GM23338 (cell line): ENCODE measurements around the gene NLN. TPM values are rescaled to one million over a fixed set of nuclear protein-coding genes. Genes with fewer than 3 reads are reported as not detected.

Experiments
- ATAC-seq: fragments of 200-7000 bp; cut with Tn5 transposase; 3 replicates; pipeline ENCODE4 v1.9.1; 2020
- DNase-seq: peaks from one replicate; pipeline ENCODE4 v3.0.0-alpha.2; 2015; ENCODE audit warnings: low spot score
- H2AFZ ChIP-seq: fragments of 200-600 bp; sonication (generic); 2 replicates; pipeline ENCODE4 v1.8.0; 2016; ENCODE audit warnings: antibody characterized with exemption, mild to moderate bottlenecking, moderate library complexity
- H3F3A ChIP-seq: fragments of 200-600 bp; sonication (generic); replicated peaks from 2 replicates; pipeline ENCODE4 v1.8.0; 2017; ENCODE audit warnings: antibody characterized with exemption, mixed run types, low read depth
- H3K27ac ChIP-seq: fragments of 200-600 bp; sonication (generic); 2 replicates; pipeline ENCODE4 v1.6.1; 2016; ENCODE audit warnings: low read depth
- H3K27me3 ChIP-seq: fragments of 200-600 bp; sonication (generic); 2 replicates; pipeline ENCODE4 v1.8.0; 2016; ENCODE audit warnings: mild to moderate bottlenecking, mixed run types, moderate library complexity; ENCODE audit not compliant: insufficient read depth
- H3K36me3 ChIP-seq: fragments of 200-600 bp; sonication (generic); 2 replicates; pipeline ENCODE4 v1.8.0; 2016; ENCODE audit warnings: mild to moderate bottlenecking; ENCODE audit not compliant: insufficient read depth
- H3K4me1 ChIP-seq: fragments of 200-600 bp; sonication (generic); 2 replicates; pipeline ENCODE4 v1.8.0; 2016; ENCODE audit warnings: mild to moderate bottlenecking, moderate library complexity; ENCODE audit not compliant: insufficient read depth
- H3K4me2 ChIP-seq: fragments of 200-600 bp; sonication (generic); 2 replicates; pipeline ENCODE4 v1.7.1; 2017; ENCODE audit warnings: mixed run types
- H3K4me3 ChIP-seq: fragments of 200-600 bp; sonication (generic); 2 replicates; pipeline ENCODE4 v1.6.1; 2016; ENCODE audit warnings: mixed run types
- H3K79me2 ChIP-seq: fragments of 200-600 bp; sonication (generic); replicated peaks from 2 replicates; pipeline ENCODE4 v1.8.0; 2017; ENCODE audit warnings: mild to moderate bottlenecking; ENCODE audit not compliant: insufficient read depth
- H3K9me2 ChIP-seq: fragments of 200-600 bp; sonication (generic); 2 replicates; pipeline ENCODE4 v1.8.0; 2017; ENCODE audit not compliant: insufficient read depth
- H4K20me1 ChIP-seq: fragments of 200-600 bp; sonication (generic); replicated peaks from 2 replicates; pipeline ENCODE4 v1.8.0; 2017; ENCODE audit warnings: mild to moderate bottlenecking; ENCODE audit not compliant: insufficient read depth
- H3K27ac Mint-ChIP-seq: 2 replicates; pipeline ENCODE4 v1.8.0; 2020; ENCODE audit warnings: inconsistent platforms, mild to moderate bottlenecking, moderate library complexity, mixed read lengths
- H3K27me3 Mint-ChIP-seq: 3 replicates; pipeline ENCODE4 v1.8.0; 2022; ENCODE audit warnings: low read depth, mild to moderate bottlenecking, moderate library complexity, mixed read lengths, inconsistent platforms; ENCODE audit not compliant: insufficient read depth, poor library complexity
- H3K36me3 Mint-ChIP-seq: 3 replicates; pipeline ENCODE4 v1.8.0; 2021; ENCODE audit warnings: low read depth, mild to moderate bottlenecking, inconsistent platforms, moderate library complexity, mixed read lengths
- H3K4me1 Mint-ChIP-seq: 3 replicates; pipeline ENCODE4 v1.8.0; 2020; ENCODE audit warnings: mild to moderate bottlenecking, inconsistent platforms, mixed read lengths
- H3K4me3 Mint-ChIP-seq: 3 replicates; pipeline ENCODE4 v1.8.0; 2021; ENCODE audit warnings: moderate library complexity, mild to moderate bottlenecking, inconsistent platforms, mixed read lengths
- H3K9me3 Mint-ChIP-seq: 3 replicates; pipeline ENCODE4 v1.8.0; 2020; ENCODE audit warnings: moderate library complexity, mild to moderate bottlenecking, inconsistent platforms, mixed read lengths
- CTCF ChIP-seq, 2 experiments: fragments of 200-600 bp in 1 of 2; sonication (generic) in 1 of 2; conservative IDR thresholded peaks; 2 replicates each; pipeline versions ENCODE4 v1.5.1 to v1.6.1; 2016 to 2017; ENCODE audit warnings: antibody characterized with exemption in 2 of 2, low read depth in 2 of 2, mild to moderate bottlenecking in 2 of 2, moderate library complexity in 1 of 2
- EZH2 ChIP-seq: fragments of 200-600 bp; sonication (generic); IDR thresholded peaks from one replicate; pipeline ENCODE4 v1.8.0; 2017; ENCODE audit warnings: antibody characterized with exemption, mild to moderate bottlenecking, low read depth; ENCODE audit not compliant: unreplicated experiment
- EZH2phosphoT487 ChIP-seq: fragments of 200-600 bp; sonication (generic); IDR thresholded peaks from one replicate; pipeline ENCODE4 v1.8.1; 2018; ENCODE audit warnings: antibody characterized with exemption; ENCODE audit not compliant: unreplicated experiment
- JUNB ChIP-seq: IDR thresholded peaks from one replicate; pipeline ENCODE4 v1.6.1; 2016; ENCODE audit warnings: antibody characterized with exemption; ENCODE audit not compliant: unreplicated experiment
- NANOG ChIP-seq: IDR thresholded peaks from 2 replicates; pipeline ENCODE4 v1.6.1; 2016; ENCODE audit warnings: antibody characterized with exemption, borderline replicate concordance
- POLR2AphosphoS5 ChIP-seq: IDR thresholded peaks from 2 replicates; pipeline ENCODE4 v1.6.1; 2016; ENCODE audit warnings: antibody characterized with exemption, low read depth
- REST ChIP-seq: IDR thresholded peaks from one replicate; pipeline ENCODE4 v1.6.1; 2018; ENCODE audit warnings: antibody characterized with exemption; ENCODE audit not compliant: unreplicated experiment
- ZNF114 ChIP-seq: fragments of 250-450 bp; sonication (Bioruptor Pico); IDR thresholded peaks from 2 replicates; pipeline ENCODE4 v1.5.0; 2020; ENCODE audit warnings: mild to moderate bottlenecking, moderate library complexity
- ZNF331 ChIP-seq: fragments of 250-450 bp; sonication (Bioruptor Pico); IDR thresholded peaks from 2 replicates; pipeline ENCODE4 v1.5.0; 2020; ENCODE audit warnings: low read depth, mild to moderate bottlenecking, moderate library complexity
- polyA plus RNA-seq: library from polyadenylated mRNA; unstranded; fragments of >200 nt; fragmentation: Nextera tagmentation; extraction: Ambion mirVana; gene quantifications from 2 replicates; pipeline ENCODE4 v1.2.1, GENCODE V29; 2016
- total RNA-seq: library from RNA; depleted of rRNA; stranded (reverse); fragments of >200 nt; shearing (Covaris generic); gene quantifications from 2 replicates; pipeline ENCODE4 v1.2.3, GENCODE V29; 2014
- TF ChIP-seq, protein P1 (sequence below): fragments of 250-450 bp; sonication (Bioruptor Pico); IDR thresholded peaks from 2 replicates; pipeline ENCODE4 v1.5.0; 2020; ENCODE audit warnings: mild to moderate bottlenecking, moderate library complexity

The NLN gene
- total and polyA plus RNA-seq, 2 experiments from 2014 or later: 56.4 to 168 TPM

- Histone ChIP-seq H3K4me1 (peaks cover 5% of the 10 kb centered on the region; the same call in 1 of the 2 replicates), H3K36me3 (no peaks in the 10 kb centered on the region), H3K9me2 (no peaks in the 10 kb centered on the region), H3K27ac (peak overlapping the region; percentile 43; the same call in 1 of the 2 replicates), H3K4me2 (no peak overlapping the region), H4K20me1 (peaks cover 59% of the 10 kb centered on the region), H2AFZ (no peak overlapping the region), H3K4me3 (no peak overlapping the region), H3K27me3 (no peaks in the 10 kb centered on the region), H3K79me2 (peaks cover 100% of the 10 kb centered on the region), H3F3A (no peaks in the 10 kb centered on the region)
- H3K4me1 Mint-ChIP-seq: peaks cover 13% of the 10 kb centered on the region; the same call in 2 of the 3 replicates
- peak; percentile 48; the same call in 2 of the 3 replicates for ATAC-seq
- peaks cover 2% of the 10 kb centered on the region for H3K27me3 Mint-ChIP-seq
- H3K27ac Mint-ChIP-seq: no peak overlapping the region
- H3K9me3 Mint-ChIP-seq: no peaks in the 10 kb centered on the region
- peaks cover 23% of the 10 kb centered on the region for H3K36me3 Mint-ChIP-seq
- peak; percentile 24 for DNase-seq
- H3K4me3 Mint-ChIP-seq: no peak overlapping the region
- no peak for TF ChIP-seq POLR2AphosphoS5
- no peak for TF ChIP-seq CTCF (conservative IDR thresholded peaks at IDR 0.05; ENCODE audit: low read depth in 2 of 2)
Observed at GRCh38 chr5:65749956-65750355, 28.0 kb downstream of the NLN start.

DNA sequence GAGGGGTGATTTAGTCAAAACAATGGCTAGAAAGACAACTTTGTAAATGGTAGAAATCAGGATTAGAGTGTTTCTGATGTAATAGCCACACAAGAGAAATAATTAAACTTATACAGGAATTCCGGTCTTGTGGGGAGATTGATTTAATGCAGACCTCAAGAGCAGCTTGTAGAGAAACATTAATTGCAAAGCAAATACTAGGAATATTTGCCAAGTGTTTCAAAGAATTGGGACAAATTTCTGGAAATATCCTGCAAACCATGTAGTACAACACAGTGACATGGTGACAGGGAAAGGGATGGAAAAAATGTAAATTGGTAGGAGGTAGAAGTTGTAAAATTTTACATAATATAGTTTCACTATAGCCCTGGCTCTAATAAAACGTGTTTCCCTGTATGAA, 28.9 kb downstream of the NLN start:
- H3K27ac ChIP-seq: no peak overlapping the region; the same call in 1 of the 2 replicates
- ATAC-seq (no peak), DNase-seq (no peak)
- no peak overlapping the region for H3K4me2 ChIP-seq
- peaks cover 5% of the 10 kb centered on the region; the same call in 1 of the 2 replicates for H3K4me1 ChIP-seq
- H3K4me3 Mint-ChIP-seq: no peak overlapping the region
- no peak overlapping the region for H3K4me3 ChIP-seq
- H3K27ac Mint-ChIP-seq: peak overlapping the region; percentile 28; the same call in 1 of the 2 replicates
- H3K27me3 ChIP-seq: no peaks in the 10 kb centered on the region
- peaks cover 100% of the 10 kb centered on the region for H3K79me2 ChIP-seq
- no peak overlapping the region for H2AFZ ChIP-seq
- peaks cover 67% of the 10 kb centered on the region for H4K20me1 ChIP-seq
- no peaks in the 10 kb centered on the region for H3K9me2 ChIP-seq
- peaks cover 13% of the 10 kb centered on the region; the same call in 2 of the 3 replicates for H3K4me1 Mint-ChIP-seq
- no peaks in the 10 kb centered on the region for H3K36me3 ChIP-seq
- H3F3A ChIP-seq: no peaks in the 10 kb centered on the region
- no peaks in the 10 kb centered on the region for H3K9me3 Mint-ChIP-seq
- H3K36me3 Mint-ChIP-seq: peaks cover 17% of the 10 kb centered on the region
- H3K27me3 Mint-ChIP-seq: peaks cover 2% of the 10 kb centered on the region
- TF ChIP-seq EZH2: no peak
- TF ChIP-seq ZNF114 (CRISPR knock-in tag): no peak
- TF ChIP-seq ZNF331: no peak
- no peak for TF ChIP-seq NANOG
- TF ChIP-seq JUNB: no peak
- TF ChIP-seq REST: no peak
- TF ChIP-seq, protein P1, sequence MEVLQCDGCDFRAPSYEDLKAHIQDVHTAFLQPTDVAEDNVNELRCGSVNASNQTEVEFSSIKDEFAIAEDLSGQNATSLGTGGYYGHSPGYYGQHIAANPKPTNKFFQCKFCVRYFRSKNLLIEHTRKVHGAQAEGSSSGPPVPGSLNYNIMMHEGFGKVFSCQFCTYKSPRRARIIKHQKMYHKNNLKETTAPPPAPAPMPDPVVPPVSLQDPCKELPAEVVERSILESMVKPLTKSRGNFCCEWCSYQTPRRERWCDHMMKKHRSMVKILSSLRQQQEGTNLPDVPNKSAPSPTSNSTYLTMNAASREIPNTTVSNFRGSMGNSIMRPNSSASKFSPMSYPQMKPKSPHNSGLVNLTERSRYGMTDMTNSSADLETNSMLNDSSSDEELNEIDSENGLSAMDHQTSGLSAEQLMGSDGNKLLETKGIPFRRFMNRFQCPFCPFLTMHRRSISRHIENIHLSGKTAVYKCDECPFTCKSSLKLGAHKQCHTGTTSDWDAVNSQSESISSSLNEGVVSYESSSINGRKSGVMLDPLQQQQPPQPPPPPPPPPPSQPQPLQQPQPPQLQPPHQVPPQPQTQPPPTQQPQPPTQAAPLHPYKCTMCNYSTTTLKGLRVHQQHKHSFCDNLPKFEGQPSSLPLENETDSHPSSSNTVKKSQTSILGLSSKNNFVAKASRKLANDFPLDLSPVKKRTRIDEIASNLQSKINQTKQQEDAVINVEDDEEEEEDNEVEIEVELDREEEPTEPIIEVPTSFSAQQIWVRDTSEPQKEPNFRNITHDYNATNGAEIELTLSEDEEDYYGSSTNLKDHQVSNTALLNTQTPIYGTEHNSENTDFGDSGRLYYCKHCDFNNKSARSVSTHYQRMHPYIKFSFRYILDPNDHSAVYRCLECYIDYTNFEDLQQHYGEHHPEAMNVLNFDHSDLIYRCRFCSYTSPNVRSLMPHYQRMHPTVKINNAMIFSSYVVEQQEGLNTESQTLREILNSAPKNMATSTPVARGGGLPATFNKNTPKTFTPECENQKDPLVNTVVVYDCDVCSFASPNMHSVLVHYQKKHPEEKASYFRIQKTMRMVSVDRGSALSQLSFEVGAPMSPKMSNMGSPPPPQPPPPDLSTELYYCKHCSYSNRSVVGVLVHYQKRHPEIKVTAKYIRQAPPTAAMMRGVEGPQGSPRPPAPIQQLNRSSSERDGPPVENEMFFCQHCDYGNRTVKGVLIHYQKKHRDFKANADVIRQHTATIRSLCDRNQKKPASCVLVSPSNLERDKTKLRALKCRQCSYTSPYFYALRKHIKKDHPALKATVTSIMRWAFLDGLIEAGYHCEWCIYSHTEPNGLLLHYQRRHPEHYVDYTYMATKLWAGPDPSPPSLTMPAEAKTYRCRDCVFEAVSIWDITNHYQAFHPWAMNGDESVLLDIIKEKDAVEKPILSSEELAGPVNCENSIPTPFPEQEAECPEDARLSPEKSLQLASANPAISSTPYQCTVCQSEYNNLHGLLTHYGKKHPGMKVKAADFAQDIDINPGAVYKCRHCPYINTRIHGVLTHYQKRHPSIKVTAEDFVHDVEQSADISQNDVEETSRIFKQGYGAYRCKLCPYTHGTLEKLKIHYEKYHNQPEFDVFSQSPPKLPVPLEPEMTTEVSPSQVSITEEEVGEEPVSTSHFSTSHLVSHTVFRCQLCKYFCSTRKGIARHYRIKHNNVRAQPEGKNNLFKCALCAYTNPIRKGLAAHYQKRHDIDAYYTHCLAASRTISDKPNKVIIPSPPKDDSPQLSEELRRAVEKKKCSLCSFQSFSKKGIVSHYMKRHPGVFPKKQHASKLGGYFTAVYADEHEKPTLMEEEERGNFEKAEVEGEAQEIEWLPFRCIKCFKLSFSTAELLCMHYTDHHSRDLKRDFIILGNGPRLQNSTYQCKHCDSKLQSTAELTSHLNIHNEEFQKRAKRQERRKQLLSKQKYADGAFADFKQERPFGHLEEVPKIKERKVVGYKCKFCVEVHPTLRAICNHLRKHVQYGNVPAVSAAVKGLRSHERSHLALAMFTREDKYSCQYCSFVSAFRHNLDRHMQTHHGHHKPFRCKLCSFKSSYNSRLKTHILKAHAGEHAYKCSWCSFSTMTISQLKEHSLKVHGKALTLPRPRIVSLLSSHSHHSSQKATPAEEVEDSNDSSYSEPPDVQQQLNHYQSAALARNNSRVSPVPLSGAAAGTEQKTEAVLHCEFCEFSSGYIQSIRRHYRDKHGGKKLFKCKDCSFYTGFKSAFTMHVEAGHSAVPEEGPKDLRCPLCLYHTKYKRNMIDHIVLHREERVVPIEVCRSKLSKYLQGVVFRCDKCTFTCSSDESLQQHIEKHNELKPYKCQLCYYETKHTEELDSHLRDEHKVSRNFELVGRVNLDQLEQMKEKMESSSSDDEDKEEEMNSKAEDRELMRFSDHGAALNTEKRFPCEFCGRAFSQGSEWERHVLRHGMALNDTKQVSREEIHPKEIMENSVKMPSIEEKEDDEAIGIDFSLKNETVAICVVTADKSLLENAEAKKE (CRISPR knock-in tag): no peak
- no peak for TF ChIP-seq EZH2phosphoT487
